IMR-90 (cell line): ENCODE measurements around the gene CST4. TPM values are rescaled to one million over a fixed set of nuclear protein-coding genes. Genes with fewer than 3 reads are reported as not detected.

ENCODE experiments used
- ATAC-seq: fragments of 200-7000 bp; cut with Tn5 transposase; 2 replicates; pipeline ENCODE4 v1.9.1; 2020; ENCODE audit warnings: low read depth, mild to moderate bottlenecking, moderate library complexity
- BruUV-seq: library from RNA; stranded (reverse); fragments of 400-500 nt; replicated peaks from 2 replicates; lab custom pipeline; 2021; lab: Mats Ljungman, UMichigan
- CTCF ChIA-PET: fragments of 300-600 bp; formaldehyde crosslinking; extraction: SDS; loops from one replicate; lab custom pipeline; 2021; ENCODE audit warnings: antibody characterized with exemption; lab: Yijun Ruan, JAX
- POLR2A ChIA-PET: fragments of 300-600 bp; sonication (Branson Sonifier 250); formaldehyde crosslinking; loops from one replicate; lab custom pipeline; 2022; ENCODE audit warnings: antibody characterized with exemption; ENCODE audit not compliant: unreplicated experiment; lab: Charles Lee
- DNase-seq: peaks from one replicate; pipeline ENCODE4 v3.0.0; 2013
- H2AFZ ChIP-seq: replicated peaks from 2 replicates; pipeline ENCODE3; 2013; ENCODE audit warnings: low read length, mild to moderate bottlenecking; ENCODE audit not compliant: poor library complexity
- H2AK5ac ChIP-seq: 2 replicates; pipeline ENCODE4 v1.6.1; 2013; ENCODE audit warnings: low read depth, low read length, inconsistent platforms
- H2AK9ac ChIP-seq: replicated peaks from 2 replicates; pipeline ENCODE3; 2013; ENCODE audit warnings: mild to moderate bottlenecking, low read depth, low read length, moderate library complexity; ENCODE audit not compliant: poor library complexity
- H2BK120ac ChIP-seq: 2 replicates; pipeline ENCODE4 v1.6.1; 2013; ENCODE audit warnings: low read depth, low read length, inconsistent platforms
- H2BK15ac ChIP-seq: 3 replicates; pipeline ENCODE4 v1.6.1; 2013; ENCODE audit warnings: low read depth, low read length, inconsistent platforms
- H2BK20ac ChIP-seq: 2 replicates; pipeline ENCODE4 v1.6.1; 2013; ENCODE audit warnings: low read depth, mild to moderate bottlenecking, inconsistent platforms, low read length, moderate library complexity
- H2BK5ac ChIP-seq: 2 replicates; pipeline ENCODE4 v1.6.1; 2013; ENCODE audit warnings: mild to moderate bottlenecking, low read depth, low read length, inconsistent platforms; ENCODE audit not compliant: poor library complexity, severe bottlenecking
- H3K14ac ChIP-seq: replicated peaks from 2 replicates; pipeline ENCODE4 v1.6.1; 2013; ENCODE audit warnings: low read depth, low read length, inconsistent platforms
- H3K18ac ChIP-seq: 2 replicates; pipeline ENCODE4 v1.6.1; 2013; ENCODE audit warnings: low read depth, low read length, control low read depth
- H3K23ac ChIP-seq: 2 replicates; pipeline ENCODE4 v1.6.1; 2013; ENCODE audit warnings: low read depth, low read length, inconsistent platforms
- H3K27ac ChIP-seq: 2 replicates; pipeline ENCODE4 v1.5.1; 2013; ENCODE audit warnings: mild to moderate bottlenecking, control low read depth, low read length; ENCODE audit not compliant: insufficient read depth
- H3K27me3 ChIP-seq: 2 replicates; pipeline ENCODE4 v1.6.1; 2013; ENCODE audit warnings: low read length; ENCODE audit not compliant: control insufficient read depth, insufficient read depth
- H3K36me3 ChIP-seq: 2 replicates; pipeline ENCODE4 v1.6.1; 2013; ENCODE audit warnings: low read length, mixed read lengths; ENCODE audit not compliant: control insufficient read depth, insufficient read depth
- H3K4ac ChIP-seq: 2 replicates; pipeline ENCODE4 v1.6.1; 2013; ENCODE audit warnings: low read depth, low read length, inconsistent platforms
- H3K4me1 ChIP-seq: 2 replicates; pipeline ENCODE4 v1.6.1; 2013; ENCODE audit warnings: low read length, mixed read lengths; ENCODE audit not compliant: control insufficient read depth, insufficient read depth
- H3K4me2 ChIP-seq: 2 replicates; pipeline ENCODE4 v1.6.1; 2013; ENCODE audit warnings: low read depth, mild to moderate bottlenecking, control low read depth, low read length, moderate library complexity
- H3K4me3 ChIP-seq: 2 replicates; pipeline ENCODE4 v1.5.1; 2013; ENCODE audit warnings: low read depth, mild to moderate bottlenecking, control low read depth, low read length, moderate library complexity; ENCODE audit not compliant: insufficient read depth
- H3K56ac ChIP-seq: 2 replicates; pipeline ENCODE4 v1.6.1; 2013; ENCODE audit warnings: low read length, inconsistent platforms; ENCODE audit not compliant: insufficient read depth; ENCODE audit errors: extremely low read depth
- H3K79me1 ChIP-seq, 2 experiments: 2 replicates each; pipeline ENCODE4 v1.6.1; 2013; ENCODE audit warnings: low read length in 2 of 2, inconsistent platforms in 1 of 2, low read depth in 1 of 2
- H3K9ac ChIP-seq: 2 replicates; pipeline ENCODE4 v1.6.1; 2013; ENCODE audit warnings: low read depth, low read length, control low read depth
- H3K9me1 ChIP-seq: 2 replicates; pipeline ENCODE4 v1.6.1; 2013; ENCODE audit warnings: low read length, inconsistent platforms; ENCODE audit not compliant: insufficient read depth
- H3K9me3 ChIP-seq: 2 replicates; pipeline ENCODE4 v1.6.1; 2013; ENCODE audit warnings: low read length; ENCODE audit not compliant: control insufficient read depth, insufficient read depth
- H4K20me1 ChIP-seq: 2 replicates; pipeline ENCODE4 v1.6.1; 2013; ENCODE audit warnings: low read length, inconsistent platforms; ENCODE audit not compliant: insufficient read depth
- H4K5ac ChIP-seq: 2 replicates; pipeline ENCODE4 v1.6.1; 2013; ENCODE audit warnings: mild to moderate bottlenecking, low read depth, low read length, control low read depth
- H4K8ac ChIP-seq, 2 experiments: 2 replicates each; pipeline ENCODE4 v1.6.1; 2013; ENCODE audit warnings: low read depth in 2 of 2, low read length in 2 of 2, control low read depth in 1 of 2, inconsistent platforms in 1 of 2
- H4K91ac ChIP-seq: 2 replicates; pipeline ENCODE4 v1.6.1; 2013; ENCODE audit warnings: low read depth, low read length, inconsistent platforms; ENCODE audit not compliant: insufficient read depth
- CHD1 ChIP-seq: IDR thresholded peaks from 2 replicates; pipeline ENCODE4 v1.6.1; 2012; ENCODE audit warnings: low read depth, low read length, improper control_type of control experiment
- FOS ChIP-seq: fragments of 150-350 bp; IDR thresholded peaks from 2 replicates; pipeline ENCODE4 v1.6.1; 2016; ENCODE audit warnings: low read depth, low read length
- MAFK ChIP-seq: IDR thresholded peaks from 2 replicates; pipeline ENCODE4 v1.6.1; 2012; ENCODE audit warnings: low read depth, low read length, improper control_type of control experiment
- POLR2A ChIP-seq: IDR thresholded peaks from 2 replicates; pipeline ENCODE4 v1.6.1; 2012; ENCODE audit warnings: mild to moderate bottlenecking, low read depth, low read length
- RCOR1 ChIP-seq: IDR thresholded peaks from 2 replicates; pipeline ENCODE4 v1.6.1; 2012; ENCODE audit warnings: mild to moderate bottlenecking, low read length, improper control_type of control experiment; ENCODE audit not compliant: insufficient replicate concordance
- SMC3 ChIP-seq: fragments of 150-350 bp; IDR thresholded peaks from 2 replicates; pipeline ENCODE4 v1.6.1; 2016; ENCODE audit warnings: low read depth, mild to moderate bottlenecking, antibody characterized with exemption, low read length, moderate library complexity
- WGBS, 2 experiments: methylation state at CpG; one replicate each; pipeline versions ENCODE4 v1.1.5 to v1.1.7; 2013; ENCODE audit warnings: missing lambda C conversion rate in 2 of 2; ENCODE audit not compliant: insufficient read length in 1 of 2; ENCODE audit errors: extremely low coverage in 2 of 2; 5-methylcytosine and 5-hydroxymethylcytosine counted together
- dilution Hi-C: fragments of 300-500 bp; cut with HindIII; formaldehyde crosslinking; loops from one replicate; pipeline ENCODE4 v1.14.3; 2018; ENCODE audit warnings: low sequenced_read_pairs; ENCODE audit not compliant: unreplicated experiment
- in situ Hi-C: fragments of 300-500 bp; cut with MboI; formaldehyde crosslinking; loops from 3 replicates; pipeline ENCODE4 v1.14.3; 2019; ENCODE audit warnings: low sequenced_read_pairs, inconsistent platforms, mixed read lengths
- intact Hi-C: fragments of 100-400 bp; cut with micrococcal nuclease; formaldehyde crosslinking; loops from 2 replicates; pipeline ENCODE4 v1.10.0; 2022
- polyA plus RNA-seq, 3 experiments: library from polyadenylated mRNA; depleted of rRNA; stranded (reverse); fragments of >200 nt; gene quantifications; 2 replicates each; pipeline ENCODE4 v1.2.3, GENCODE V29; 2012; ENCODE audit warnings: low replicate concordance in 1 of 3
- total RNA-seq: library from RNA; depleted of rRNA; stranded (reverse); fragments of >200 nt; gene quantifications from 2 replicates; pipeline ENCODE4 v1.2.3, GENCODE V29; 2012
- TF ChIP-seq, protein P1 (sequence below): fragments of 150-350 bp; IDR thresholded peaks from 2 replicates; pipeline ENCODE4 v1.6.1; 2016; ENCODE audit warnings: low read depth, mild to moderate bottlenecking, low read length, moderate library complexity, borderline replicate concordance

Gene CST4
- total and polyA plus RNA-seq, 2 of the 4 experiments (the other 2 are of a cell fraction) = not detected

DNA sequence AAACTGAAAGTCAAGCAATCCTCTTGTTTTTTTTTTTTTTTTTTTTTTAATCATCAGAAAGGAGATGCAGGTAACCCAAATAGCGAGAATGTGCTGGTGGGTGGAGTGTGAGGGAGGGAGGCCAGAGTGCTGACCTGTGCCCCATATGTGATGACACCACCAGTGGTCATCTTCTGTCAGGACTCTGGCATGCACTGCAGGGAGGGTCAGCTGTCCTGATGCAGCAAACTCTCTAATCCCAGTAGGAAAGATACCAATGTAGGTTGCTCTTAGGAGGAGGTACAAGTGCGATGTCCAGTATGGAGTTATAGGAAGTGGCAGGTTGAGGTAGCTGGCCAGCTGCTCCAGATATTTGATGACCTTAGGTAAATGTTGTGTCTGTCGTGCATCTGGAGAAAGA lies 2.8 kb upstream of the CST4 start:
- no peak for ATAC-seq
- H3K36me3 ChIP-seq = no peaks in the 10 kb centered on the region
- H4K91ac ChIP-seq = no peak overlapping the region
- H3K4me2 ChIP-seq = no peak overlapping the region
- ChIA-PET POLR2A (no interaction called here), CTCF (no interaction called here)
- WGBS, 2 experiments = 100% methylated on average over 1 of the region's 3 CpGs; no CpG with 5 or more reads in 1 of the 2 experiments
- TF ChIP-seq RCOR1 (no peak), FOS (no peak), MAFK (no peak), CHD1 (no peak), SMC3 (no peak), POLR2A (no peak)
- TF ChIP-seq, protein P1, sequence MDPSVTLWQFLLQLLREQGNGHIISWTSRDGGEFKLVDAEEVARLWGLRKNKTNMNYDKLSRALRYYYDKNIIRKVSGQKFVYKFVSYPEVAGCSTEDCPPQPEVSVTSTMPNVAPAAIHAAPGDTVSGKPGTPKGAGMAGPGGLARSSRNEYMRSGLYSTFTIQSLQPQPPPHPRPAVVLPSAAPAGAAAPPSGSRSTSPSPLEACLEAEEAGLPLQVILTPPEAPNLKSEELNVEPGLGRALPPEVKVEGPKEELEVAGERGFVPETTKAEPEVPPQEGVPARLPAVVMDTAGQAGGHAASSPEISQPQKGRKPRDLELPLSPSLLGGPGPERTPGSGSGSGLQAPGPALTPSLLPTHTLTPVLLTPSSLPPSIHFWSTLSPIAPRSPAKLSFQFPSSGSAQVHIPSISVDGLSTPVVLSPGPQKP = no peak
- H3K79me1 ChIP-seq = no peaks in the 10 kb centered on the region
- peaks cover 12% of the 10 kb centered on the region for H3K9me1 ChIP-seq
- H2BK20ac ChIP-seq = no peak overlapping the region
- dilution Hi-C loops (no loop called here), intact Hi-C loops (no loop called here), in situ Hi-C loops (no loop called here)
- no peak overlapping the region for H3K4me3 ChIP-seq
- no peak overlapping the region for H3K56ac ChIP-seq
- no peak overlapping the region for H3K18ac ChIP-seq
- no TSS peak for BruUV-seq
- H3K4me1 ChIP-seq = peaks cover 11% of the 10 kb centered on the region
- H4K20me1 ChIP-seq = no peaks in the 10 kb centered on the region
- H3K27ac ChIP-seq = no peak overlapping the region
- no peaks in the 10 kb centered on the region for H3K9me3 ChIP-seq
- no peak overlapping the region for H2AK9ac ChIP-seq
- no peak overlapping the region for H2BK5ac ChIP-seq
- H2AK5ac ChIP-seq = peak overlapping the region; percentile 46
- no peak overlapping the region for H4K8ac ChIP-seq
- no peak overlapping the region for H4K5ac ChIP-seq
- H3K27me3 ChIP-seq = peaks cover 3% of the 10 kb centered on the region
- no peak overlapping the region for H3K9ac ChIP-seq
- 0 out of 2 replicates have a peak overlapping the region, but pooled peaks have one; percentile 26 for H3K23ac ChIP-seq
- H2BK15ac ChIP-seq = peak overlapping the region; percentile 59; the same call in 1 of the 3 replicates
- no peak overlapping the region; the same call in 1 of the 2 replicates for H3K4ac ChIP-seq
- peak overlapping the region; percentile 48 for H2AFZ ChIP-seq
- H2BK120ac ChIP-seq = peak overlapping the region; percentile 50; the same call in 1 of the 2 replicates
- peak overlapping the region; percentile 7 for H3K14ac ChIP-seq
- DNase-seq = peak; percentile 10
